Liver (tissue), 3 donors: ENCODE data around the gene BEST2.

Experiments used
- EGR1 ChIP-seq, 2 donors: IDR thresholded peaks; 2 replicates each; pipeline ENCODE4 v1.6.1; 2016 to 2018; ENCODE audit warnings: antibody characterized with exemption in 2 of 2, low read depth in 2 of 2
- FOXA1 ChIP-seq: IDR thresholded peaks from 2 replicates; pipeline ENCODE4 v1.6.1; 2016; ENCODE audit warnings: antibody characterized with exemption
- GABPA ChIP-seq, 2 donors: IDR thresholded peaks in 1 of 2; conservative IDR thresholded peaks in 1 of 2; 2 replicates each; pipeline ENCODE4 v1.6.1; 2016; ENCODE audit warnings: antibody characterized with exemption in 2 of 2, mild to moderate bottlenecking in 1 of 2, moderate library complexity in 1 of 2
- HNF4A ChIP-seq, 2 donors: conservative IDR thresholded peaks; 2 replicates each; pipeline ENCODE4 v1.6.1; 2016; ENCODE audit warnings: antibody characterized with exemption in 2 of 2, mild to moderate bottlenecking in 2 of 2
- RAD21 ChIP-seq, 2 donors: IDR thresholded peaks; 2 replicates each; pipeline ENCODE4 v1.6.1; 2016; ENCODE audit warnings: antibody characterized with exemption in 2 of 2, mild to moderate bottlenecking in 2 of 2
- SP1 ChIP-seq: IDR thresholded peaks from 2 replicates; pipeline ENCODE4 v1.6.1; 2018; ENCODE audit warnings: antibody characterized with exemption, mild to moderate bottlenecking
- TAF1 ChIP-seq: conservative IDR thresholded peaks from 2 replicates; pipeline ENCODE4 v1.6.1; 2016; ENCODE audit warnings: antibody characterized with exemption, mild to moderate bottlenecking
- YY1 ChIP-seq: IDR thresholded peaks from 2 replicates; pipeline ENCODE4 v1.6.1; 2016; ENCODE audit warnings: antibody characterized with exemption, mild to moderate bottlenecking
- TF ChIP-seq, protein P1 (sequence below): fragments of 150-350 bp; IDR thresholded peaks from 2 replicates; pipeline ENCODE4 v1.5.1; 2017; ENCODE audit warnings: improper control_type of control experiment, low read depth, low read length; ENCODE audit not compliant: missing input control
- TF ChIP-seq, protein P2 (sequence below): IDR thresholded peaks from 2 replicates; pipeline ENCODE4 v1.6.1; 2016; ENCODE audit warnings: antibody characterized with exemption
- TF ChIP-seq, protein P3 (sequence below): IDR thresholded peaks from 2 replicates; pipeline ENCODE4 v1.6.1; 2016; ENCODE audit warnings: antibody characterized with exemption
- donor health status: healthy.
- donor health status: healthy.

DNA sequence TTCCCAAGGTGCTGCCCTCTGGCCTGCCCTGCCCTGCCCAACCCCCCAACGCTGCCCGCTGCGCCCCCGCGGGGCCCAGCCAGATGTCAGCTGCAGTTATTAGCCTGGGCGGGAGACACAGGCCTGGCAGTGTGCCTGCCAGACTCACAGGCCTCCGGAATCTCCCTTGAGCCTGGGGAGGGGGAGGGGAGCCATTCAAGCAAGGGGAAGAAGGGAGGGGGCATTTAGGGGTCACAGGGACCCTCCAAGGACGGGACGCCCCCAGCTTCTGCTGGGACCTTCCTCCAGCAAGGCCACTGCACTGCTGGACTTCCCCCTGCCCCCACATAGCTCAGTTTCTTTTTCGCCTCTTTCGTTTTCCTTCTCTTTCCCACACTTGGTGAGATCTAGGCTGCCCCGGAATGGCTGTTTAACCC, 37.1 kb downstream of the BEST2 start:
- TF ChIP-seq, protein P1, sequence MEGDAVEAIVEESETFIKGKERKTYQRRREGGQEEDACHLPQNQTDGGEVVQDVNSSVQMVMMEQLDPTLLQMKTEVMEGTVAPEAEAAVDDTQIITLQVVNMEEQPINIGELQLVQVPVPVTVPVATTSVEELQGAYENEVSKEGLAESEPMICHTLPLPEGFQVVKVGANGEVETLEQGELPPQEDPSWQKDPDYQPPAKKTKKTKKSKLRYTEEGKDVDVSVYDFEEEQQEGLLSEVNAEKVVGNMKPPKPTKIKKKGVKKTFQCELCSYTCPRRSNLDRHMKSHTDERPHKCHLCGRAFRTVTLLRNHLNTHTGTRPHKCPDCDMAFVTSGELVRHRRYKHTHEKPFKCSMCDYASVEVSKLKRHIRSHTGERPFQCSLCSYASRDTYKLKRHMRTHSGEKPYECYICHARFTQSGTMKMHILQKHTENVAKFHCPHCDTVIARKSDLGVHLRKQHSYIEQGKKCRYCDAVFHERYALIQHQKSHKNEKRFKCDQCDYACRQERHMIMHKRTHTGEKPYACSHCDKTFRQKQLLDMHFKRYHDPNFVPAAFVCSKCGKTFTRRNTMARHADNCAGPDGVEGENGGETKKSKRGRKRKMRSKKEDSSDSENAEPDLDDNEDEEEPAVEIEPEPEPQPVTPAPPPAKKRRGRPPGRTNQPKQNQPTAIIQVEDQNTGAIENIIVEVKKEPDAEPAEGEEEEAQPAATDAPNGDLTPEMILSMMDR, result no peak
- TF ChIP-seq HNF4A (conservative IDR thresholded peaks at IDR 0.05) (peak; percentile 44 to 55), SP1 (peak; percentile 58), GABPA (IDR thresholded peaks at IDR 0.05 in 1 of 2, conservative IDR thresholded peaks at IDR 0.05 in 1 of 2) (no peak), TAF1 (no peak), FOXA1 (no peak), RAD21 (IDR thresholded peaks at IDR 0.05) (peak in 1 of 2 donors; percentile 5), EGR1 (IDR thresholded peaks at IDR 0.05; ENCODE audit: low read depth in 2 of 2) (peak; percentile 35 to 58), YY1 (peak; percentile 12)
- TF ChIP-seq, protein P2, sequence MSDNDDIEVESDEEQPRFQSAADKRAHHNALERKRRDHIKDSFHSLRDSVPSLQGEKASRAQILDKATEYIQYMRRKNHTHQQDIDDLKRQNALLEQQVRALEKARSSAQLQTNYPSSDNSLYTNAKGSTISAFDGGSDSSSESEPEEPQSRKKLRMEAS, result peak; percentile 37
- TF ChIP-seq, protein P3, sequence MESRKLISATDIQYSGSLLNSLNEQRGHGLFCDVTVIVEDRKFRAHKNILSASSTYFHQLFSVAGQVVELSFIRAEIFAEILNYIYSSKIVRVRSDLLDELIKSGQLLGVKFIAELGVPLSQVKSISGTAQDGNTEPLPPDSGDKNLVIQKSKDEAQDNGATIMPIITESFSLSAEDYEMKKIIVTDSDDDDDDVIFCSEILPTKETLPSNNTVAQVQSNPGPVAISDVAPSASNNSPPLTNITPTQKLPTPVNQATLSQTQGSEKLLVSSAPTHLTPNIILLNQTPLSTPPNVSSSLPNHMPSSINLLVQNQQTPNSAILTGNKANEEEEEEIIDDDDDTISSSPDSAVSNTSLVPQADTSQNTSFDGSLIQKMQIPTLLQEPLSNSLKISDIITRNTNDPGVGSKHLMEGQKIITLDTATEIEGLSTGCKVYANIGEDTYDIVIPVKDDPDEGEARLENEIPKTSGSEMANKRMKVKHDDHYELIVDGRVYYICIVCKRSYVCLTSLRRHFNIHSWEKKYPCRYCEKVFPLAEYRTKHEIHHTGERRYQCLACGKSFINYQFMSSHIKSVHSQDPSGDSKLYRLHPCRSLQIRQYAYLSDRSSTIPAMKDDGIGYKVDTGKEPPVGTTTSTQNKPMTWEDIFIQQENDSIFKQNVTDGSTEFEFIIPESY, result no peak
